ENCODE data around the gene LDLRAD2.
"Not testable (repeated sequence)": the region's sequence is repeated elsewhere in the genome, so short reads cannot be mapped to it uniquely, and the experiment has no call there.

Gene LDLRAD2, protein sequence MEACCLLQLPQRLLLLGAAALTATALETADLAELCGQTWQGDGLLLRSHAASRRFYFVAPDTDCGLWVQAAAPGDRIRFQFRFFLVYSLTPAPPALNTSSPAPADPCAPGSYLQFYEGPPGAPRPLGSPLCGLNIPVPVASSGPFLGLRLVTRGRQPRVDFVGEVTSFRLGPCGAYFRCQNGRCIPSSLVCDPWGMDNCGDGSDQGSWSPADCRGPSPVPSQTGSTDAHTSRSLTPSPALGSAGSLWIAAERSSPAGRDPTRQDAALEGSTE

DNA sequence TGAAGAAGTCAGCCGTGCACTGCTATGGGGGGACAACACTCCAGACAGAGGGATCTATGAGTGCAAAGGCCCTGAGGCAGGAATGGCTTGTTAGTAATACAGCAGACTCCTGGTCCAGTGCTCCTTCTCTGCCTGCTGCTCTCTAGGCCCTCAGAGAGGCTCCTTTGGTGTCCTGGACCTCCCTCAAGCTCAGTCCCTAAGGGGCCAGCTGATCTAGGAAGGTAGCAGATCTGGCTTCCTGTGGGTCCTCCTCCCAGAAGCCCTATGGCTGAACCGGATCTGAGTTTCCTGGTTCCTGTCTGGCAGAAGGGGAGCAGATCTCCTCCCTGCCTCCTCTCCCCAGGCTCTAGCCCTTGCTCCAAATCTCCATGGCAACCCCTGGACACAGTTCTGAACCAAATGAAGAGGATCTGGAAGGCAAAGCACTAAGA is at the start of gene LDLRAD2:
TSS of gene LDLRAD2 (plus strand) at position 391 of the 431 bp plus-strand sequence. CDS start 187 bp downstream, outside the sequence.
- DNase-seq (ENCODE audit: low read depth in 2 of 2): no peak

DNA sequence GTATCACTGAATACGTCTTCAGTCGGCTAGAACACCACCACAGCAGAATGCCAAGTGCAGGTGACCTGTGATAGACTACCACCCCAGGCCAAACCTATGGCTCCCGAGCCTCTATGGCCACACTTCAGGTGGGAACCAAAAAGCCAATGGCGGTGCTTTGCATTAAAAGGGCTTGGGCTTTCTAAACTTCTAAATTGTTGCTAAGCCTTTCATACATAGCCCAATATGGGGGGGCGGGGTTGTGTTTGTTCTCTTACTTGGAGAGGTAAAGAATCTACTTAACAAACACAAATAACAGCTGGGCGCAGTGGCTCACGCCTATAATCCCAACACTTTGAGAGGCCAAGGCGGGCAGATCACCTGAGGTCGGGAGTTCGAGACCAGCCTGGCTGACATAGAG is 48.8 kb upstream of the LDLRAD2 start:
- no peak for DNase-seq (ENCODE audit: low read depth in 2 of 2)

DNA sequence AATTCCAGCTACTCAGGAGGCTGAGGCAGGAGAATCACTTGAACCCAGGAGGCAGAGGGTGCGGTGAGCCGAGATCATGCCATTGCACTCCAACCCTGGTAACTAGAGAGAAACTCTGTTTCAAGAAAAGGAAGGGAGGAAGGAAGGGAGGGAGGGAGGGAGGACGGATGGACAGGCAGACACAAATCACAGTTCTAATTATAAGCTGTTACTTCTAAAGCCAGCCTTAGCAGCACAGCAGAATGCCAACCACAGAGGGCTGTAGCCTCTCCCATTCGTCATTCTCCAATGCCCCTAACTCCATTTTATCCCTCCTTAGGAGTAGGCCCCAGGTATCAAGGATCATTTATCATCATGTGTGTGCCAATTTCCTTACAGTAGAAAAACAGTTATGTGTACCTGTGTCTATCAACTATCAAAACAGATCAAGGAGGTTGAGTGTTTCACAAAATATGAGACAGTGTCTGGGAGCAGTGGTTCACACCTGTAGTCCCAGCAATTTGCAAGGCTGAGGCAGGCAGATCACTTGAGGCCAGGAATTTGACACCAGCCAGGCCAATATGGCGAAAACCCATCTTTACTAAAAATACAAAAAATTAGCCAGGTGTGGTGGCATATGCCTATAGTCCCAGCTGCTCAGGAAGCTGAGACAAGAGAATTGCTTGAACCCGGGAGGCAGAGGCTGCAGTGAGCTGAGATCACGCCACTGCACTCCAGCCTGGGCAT is 48.2 kb upstream of the LDLRAD2 start:
- no peak for DNase-seq (ENCODE audit: low read depth in 2 of 2)

DNA sequence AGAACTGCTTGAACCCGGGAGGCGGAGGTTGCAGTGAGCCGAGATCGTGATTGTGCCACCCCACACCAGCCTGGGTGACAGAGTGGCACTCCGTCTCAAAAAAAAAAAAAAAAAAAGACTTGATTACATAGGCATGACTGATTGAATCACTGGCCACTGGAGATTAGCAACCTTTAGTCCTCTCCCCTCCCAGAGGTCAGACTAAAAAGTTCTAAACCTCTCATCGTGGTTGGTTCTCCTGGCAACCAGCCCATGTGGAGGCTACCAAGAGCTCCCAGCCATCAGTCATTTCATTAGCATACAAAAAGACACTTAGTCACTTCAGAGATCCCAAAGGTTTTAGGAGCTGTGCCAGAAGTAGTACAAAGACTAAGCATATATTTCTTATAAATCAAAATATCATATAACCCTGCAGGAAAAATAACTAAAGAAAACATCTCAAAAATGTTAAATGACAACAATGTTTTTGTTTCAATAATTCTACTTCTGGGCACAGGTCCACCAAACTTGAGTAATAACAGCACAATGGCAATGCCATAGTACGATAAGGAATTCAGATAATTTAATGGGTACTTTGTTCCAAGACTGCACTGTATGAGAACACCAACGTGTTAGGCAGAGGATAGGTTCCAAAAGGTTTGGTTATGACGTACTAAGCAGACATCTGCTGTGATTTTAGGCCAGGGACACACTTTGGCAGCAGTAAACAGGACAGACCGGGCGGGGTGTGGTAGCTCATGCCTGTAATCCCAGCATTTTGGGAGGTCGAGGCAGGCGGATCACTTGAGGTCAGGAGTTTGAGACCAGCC is 47.2 kb upstream of the LDLRAD2 start:
- no peak for DNase-seq (ENCODE audit: low read depth in 2 of 2)

DNA sequence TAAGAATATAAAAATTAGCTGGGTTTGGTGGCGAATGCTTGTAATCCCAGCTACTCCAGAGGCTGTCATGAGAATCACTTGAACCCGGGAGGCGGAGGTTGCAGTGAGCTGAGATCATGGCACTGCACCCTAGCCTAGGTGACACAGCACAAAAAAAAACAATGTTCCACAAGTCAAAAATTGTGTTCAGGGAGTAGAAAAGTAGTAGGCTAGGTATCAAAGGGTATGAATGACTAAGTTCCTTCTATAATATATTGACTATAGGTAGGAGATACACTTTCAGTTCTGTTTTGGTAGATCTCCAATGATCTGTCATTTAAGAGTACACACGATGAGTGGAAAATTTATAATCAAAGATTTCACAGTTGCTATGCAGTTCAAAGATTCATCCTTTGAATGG is 45.9 kb upstream of the LDLRAD2 start:
- DNase-seq (ENCODE audit: low read depth in 2 of 2): no peak

DNA sequence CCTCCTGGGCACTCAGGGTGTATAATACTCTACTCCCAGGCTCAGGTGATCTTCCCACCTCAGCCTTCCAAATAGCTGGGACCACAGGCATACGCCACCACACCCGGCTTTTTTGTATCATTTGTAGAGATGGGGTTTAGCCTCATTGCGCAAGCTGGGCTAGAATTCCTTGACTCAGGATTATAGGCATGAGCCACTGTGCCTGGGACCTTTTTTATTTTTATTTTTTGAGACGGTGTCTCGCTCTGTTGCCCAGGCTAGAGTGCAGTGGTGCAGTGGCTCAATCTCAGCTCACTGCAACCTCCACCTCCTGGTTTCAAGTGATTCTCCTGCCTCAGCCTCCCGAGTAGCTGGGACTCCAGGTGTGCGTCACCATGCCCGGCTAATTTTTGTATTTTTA is 45.0 kb upstream of the LDLRAD2 start:
- not testable (repeated sequence) for DNase-seq (ENCODE audit: low read depth in 2 of 2)

DNA sequence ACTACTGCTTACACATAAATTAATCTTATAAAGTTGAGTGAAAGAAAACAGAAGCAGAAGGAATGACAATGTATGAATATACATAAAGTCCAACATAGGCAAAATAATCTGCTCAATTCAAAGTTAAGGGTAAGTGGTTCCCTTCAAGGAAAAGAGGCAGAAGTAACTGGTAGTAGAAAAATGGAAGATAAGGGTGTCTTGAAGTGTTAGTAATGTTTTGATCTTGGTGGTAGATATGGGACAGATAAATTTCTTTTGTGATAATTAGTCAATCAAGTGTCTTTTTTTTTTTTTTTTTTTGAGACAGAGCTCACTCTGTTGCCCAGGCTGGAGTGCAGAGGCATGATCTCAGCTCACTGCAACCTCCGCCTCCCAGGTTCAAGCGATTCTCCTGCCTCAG is 41.9 kb upstream of the LDLRAD2 start:
- no peak for DNase-seq (ENCODE audit: low read depth in 2 of 2)

DNA sequence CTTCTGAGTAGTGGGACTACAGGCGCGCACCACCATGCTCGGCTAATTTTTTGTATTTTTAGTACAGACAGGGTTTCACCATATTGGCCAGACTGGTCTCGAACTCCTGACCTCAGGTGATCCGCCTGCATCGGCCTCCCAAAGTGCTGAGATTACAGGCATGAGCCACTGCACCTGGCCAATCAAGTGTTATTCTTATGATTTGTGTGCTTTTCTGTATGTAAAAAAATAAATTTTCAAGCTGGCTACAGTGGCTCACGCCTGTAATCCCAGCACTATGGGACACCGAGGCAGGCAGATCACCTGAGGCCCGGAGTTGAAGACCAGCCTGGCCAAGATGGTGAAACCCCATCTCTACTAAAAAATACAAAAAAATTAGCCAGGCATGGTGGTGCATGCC is 41.5 kb upstream of the LDLRAD2 start:
- DNase-seq (ENCODE audit: low read depth in 2 of 2): not testable (repeated sequence)

DNA sequence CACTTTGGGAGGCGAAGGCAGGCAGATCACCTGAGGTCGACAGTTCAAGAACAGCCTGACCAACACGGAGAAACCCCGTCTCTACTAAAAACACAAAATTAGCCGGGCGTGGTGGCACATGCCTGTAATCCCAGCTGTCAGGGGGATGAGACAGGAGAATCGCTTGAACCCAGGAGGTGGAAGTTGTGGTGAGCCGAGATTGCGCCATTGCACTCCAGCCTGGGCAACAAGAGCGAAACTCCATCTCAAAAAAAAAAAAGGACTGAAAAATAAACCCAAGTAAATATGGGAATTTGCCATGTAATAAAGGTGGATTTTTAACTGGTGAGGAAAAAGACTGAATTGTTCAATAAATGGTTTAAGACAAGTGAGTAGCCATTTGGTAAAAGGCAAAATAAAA is 40.4 kb upstream of the LDLRAD2 start:
- not testable (repeated sequence) for DNase-seq (ENCODE audit: low read depth in 2 of 2)

DNA sequence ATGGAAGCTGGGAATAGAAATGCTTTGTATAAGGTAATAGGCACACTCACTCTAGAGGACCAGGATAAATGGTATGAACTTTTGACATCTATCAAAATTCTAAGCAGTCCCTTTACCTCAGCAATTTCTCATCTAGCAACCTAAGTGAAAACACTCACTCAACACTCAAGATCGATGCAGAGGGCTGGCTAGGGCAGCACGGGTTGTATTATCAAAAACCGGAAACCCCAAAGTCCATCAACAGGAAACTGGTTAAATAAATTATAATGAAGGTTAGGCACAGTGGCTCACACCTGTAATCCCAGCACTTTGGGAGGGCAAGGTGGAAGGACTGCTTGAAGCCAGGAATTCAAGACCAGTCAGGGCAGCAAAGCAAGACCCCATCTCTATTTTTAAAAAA is 38.5 kb upstream of the LDLRAD2 start:
- DNase-seq (ENCODE audit: low read depth in 2 of 2): no peak

DNA sequence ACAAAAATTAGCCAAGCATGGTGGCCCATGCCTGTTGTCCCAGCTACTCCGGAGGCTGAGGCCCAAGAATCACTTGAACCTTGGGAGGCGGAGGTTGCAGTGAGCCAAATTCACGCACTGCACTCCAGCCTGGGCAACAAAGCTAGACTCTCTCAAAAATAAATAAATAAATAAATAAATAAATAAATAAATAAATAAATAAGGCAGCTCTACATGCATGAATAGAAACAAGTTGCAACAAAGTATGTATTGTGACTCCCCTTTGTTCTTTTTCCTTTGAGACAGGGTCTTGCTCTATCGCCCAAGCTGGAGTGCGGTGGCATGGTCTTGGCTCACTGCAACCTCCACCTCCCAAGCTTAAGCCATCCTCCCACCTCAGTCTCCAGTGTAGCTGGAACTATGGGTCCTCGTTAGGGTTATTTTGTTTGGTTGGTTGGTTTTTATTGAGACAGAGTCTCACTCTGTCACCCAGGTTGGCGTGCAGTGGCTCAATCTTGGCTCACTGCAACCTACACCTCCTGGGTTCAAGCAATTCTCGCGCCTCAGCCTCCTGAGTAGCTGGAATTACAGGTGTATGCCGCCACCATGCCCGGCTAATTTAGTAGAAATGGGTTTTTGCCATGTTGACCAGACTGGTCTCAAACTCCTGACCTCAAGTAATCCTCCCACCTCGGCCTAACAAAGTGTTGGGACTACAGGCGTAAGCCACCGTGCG is 37.1 kb upstream of the LDLRAD2 start:
- no peak for DNase-seq (ENCODE audit: low read depth in 2 of 2)

DNA sequence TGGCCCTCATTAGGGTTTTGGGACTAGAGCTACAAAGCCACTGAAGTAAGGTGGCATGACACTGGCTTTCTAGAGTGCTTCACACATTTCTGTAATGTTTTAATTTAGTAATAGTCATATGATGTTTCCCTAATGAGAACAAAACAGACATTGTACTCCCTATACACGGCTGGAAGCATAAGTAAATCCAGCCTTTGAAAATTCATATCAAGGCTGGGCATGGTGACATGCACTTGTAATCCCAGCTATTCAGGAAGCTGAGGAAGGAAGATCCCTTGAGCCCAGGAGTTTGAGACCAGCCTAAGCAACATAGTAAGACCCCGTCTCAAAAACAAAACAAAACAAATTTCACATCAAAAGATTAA is 36.5 kb upstream of the LDLRAD2 start:
- no peak for DNase-seq (ENCODE audit: low read depth in 2 of 2)

DNA sequence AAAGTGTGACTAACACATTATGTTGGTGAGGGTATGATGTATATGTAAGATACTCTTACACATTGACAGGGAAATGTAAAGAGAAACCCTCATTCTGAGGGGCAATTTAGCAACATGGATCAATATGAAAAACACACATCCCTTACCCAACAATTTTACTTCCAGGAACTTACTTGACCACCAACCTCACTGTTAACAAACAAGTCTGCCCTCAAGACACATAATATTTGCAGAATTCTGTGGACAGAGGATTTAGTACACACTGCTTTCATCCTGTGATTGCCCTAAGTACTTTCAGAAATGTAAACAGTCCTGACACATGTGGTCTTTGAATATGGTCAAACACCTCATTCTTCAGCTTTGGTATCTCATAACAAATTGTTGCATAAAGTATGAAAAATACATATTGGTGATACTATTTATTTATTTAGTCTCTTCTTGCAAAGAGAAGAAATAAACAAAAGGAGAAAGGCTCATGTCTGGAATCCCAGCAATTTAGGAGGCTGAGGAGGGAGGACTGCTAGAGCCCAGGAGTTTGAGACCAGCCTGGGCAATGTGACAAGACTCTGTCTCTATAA is 36.0 kb upstream of the LDLRAD2 start:
- no peak for DNase-seq (ENCODE audit: low read depth in 2 of 2)

DNA sequence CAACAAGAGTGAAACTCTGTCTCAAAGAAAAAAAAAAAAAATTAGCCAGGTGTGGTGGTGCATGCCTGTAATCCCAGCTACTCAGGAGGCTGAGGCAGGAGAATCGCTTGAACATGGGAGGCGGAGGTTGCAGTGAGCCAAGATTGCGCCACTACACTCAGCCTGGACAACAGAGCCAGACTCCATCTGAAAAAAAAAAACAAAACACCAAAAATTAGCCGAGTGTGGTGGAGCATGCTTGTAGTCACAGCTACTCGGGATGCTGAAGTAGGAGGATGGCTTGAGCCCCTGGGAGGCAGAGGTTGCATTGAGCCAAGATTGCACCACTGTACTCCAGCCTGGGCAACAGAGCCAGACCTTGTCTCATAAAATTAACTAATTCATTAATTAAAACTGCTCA is 35.1 kb upstream of the LDLRAD2 start:
- not testable (repeated sequence) for DNase-seq (ENCODE audit: low read depth in 2 of 2)

DNA sequence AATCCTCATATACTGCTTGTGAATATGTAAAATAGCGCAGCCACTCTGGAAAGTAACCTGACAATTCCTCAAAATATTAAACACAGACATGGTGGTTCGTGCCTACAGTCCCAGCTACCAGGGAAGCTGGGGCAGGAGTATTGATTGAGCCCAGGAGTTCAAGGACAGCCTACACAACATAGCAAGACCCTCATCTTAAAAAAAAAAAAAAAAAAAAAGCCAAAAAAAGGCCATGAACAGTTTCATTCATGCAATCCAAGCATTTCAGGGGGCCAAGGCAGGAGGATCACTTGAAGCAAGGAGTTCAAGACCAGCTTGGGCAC is 33.7 kb upstream of the LDLRAD2 start:
- no peak for DNase-seq (ENCODE audit: low read depth in 2 of 2)

DNA sequence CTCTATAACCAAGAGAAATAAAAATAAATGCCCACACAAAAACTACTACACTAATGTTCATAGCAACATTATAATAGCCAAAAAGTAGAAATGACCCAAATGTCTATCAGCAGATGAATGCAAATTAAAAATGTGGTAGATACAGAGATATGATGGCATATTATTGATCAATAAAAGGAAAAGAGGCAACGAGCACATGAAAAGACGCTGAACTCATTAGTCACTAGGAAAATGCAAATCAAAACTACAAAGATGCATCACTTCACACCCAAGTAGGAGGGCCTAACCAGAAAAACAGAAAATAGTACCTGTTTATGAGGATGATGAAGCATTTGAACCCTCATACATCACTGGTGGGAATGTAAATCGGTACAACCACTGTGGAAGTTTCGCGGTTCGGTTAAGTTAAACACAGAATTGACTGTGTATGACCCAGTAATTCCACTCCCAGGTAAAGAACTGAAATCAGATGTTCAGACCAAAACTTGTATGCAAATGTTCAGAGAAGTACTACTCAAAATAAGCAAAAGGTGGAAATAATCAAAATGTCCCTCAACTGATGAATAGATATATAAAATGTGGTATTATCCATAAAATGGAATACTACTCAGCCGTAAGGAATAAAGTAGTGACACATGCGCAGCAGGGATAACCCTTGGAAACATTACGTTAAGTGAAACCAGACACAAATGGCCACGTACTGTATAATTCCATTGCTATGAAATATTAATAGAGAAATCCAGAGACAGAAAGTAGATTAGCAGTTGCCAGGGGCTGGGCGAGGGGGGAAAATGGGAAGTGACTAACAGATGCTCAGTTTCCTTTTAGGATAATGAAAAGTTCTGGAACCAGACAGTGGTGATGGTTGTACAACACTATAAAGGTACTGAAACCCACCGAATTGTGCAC is 32.2 kb upstream of the LDLRAD2 start:
- peak; percentile 21 to 26 for DNase-seq (ENCODE audit: low read depth in 2 of 2)

DNA sequence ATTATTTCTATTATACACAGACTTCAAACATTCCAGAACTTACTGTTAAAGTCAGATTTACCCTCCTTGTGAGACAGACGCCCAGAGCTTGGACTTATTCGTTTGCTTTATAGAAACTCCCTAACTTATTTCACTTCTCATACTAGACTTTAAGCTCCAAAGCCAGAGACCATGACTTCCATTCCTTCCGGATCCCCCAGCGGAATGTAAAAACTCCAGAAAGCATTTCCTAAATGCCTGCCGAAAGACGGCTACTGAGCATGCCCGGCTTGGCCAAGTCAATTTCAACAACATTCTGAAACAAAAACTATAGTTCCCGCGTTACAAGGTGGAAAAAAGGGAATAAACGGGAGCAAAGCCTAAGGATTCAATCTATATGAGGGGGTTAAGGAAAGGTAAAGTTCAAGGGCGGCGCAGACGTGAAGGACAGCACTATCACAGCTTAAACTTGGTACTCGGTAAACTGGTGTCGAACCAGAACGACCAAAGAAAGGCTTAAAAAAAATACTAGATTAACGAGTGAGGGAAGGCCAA is 30.2 kb upstream of the LDLRAD2 start:
- DNase-seq (ENCODE audit: low read depth in 2 of 2): no peak

DNA sequence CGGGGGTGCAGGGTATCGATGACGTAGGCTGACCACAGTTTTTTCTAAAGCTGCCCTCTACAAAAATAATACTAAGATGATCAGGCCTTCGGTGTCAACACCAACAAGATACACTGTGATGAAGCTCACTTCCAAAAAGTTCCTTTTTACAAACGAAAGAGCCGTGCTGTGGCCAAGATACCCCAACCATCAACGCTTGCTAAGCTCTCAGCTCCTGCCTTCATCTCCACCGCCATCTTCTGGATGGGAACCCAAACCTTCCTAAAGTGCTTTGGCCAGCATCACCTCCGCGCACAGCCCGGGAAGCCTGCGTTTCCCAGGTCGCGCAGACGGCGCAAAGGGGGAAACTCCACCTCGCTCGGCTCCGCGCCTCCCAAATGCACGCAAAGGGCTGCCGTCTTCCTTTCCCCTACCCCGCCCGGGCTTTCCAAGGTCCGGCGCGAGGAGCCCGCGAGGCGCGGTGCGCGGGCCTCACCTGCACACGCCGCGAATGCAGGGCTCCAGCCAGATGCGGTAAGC is 29.7 kb upstream of the LDLRAD2 start:
- peak; percentile 12 to 18 for DNase-seq (ENCODE audit: low read depth in 2 of 2)

DNA sequence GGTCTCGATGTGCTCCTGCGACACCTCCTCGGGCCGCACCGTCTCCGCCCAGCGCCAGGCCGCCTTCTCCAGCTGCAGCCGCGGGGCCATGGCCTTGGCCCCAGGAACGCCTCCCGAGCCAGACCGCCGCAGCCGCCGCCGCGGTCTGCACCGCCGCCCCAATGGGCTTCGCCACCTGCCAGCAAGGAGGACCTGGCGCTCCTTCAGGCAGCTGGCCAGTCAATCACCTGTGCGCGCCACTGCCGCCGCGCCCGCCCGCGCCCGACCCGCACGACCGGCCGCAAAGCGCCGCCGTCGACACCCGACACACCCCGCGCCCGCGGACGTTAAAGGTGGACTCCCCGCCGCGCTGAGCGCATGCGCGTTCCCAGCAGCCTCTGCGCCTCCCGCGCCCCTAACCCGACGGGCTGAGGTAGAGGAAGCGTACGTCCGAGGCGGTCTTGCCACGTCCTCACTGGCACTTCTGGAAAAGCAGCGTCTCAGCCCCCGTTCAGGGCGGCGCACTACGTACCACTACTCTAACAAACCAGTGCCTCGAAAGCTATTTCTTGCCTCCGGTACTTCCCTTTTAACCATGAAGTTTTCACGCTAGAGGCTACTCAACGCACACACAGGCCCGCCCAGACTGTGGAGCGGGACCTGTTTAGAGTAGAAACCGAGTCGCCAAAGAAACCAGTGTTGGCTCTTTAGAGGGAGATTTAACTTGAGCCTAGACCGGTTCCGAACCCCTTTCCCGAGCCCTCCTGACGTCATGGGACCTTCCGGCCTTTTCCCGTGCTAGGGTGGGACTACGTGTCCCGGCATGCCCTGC is 29.0 kb upstream of the LDLRAD2 start, which contains the start of gene USP48:
TSS of gene USP48 (minus strand) at position 282 of the 811 bp plus-strand sequence. CDS start at position 90, 192 bp downstream.
- peak; percentile 88 to 94 for DNase-seq (ENCODE audit: low read depth in 2 of 2)
